Endothelial cell of umbilical vein (primary cell): ENCODE results near the gene C8G. TPM values are rescaled to one million over a fixed set of nuclear protein-coding genes. Genes with fewer than 3 reads are reported as not detected.
A peak's percentile ranks its signal among the peaks of the same experiment; 100 is the strongest.

Experiments used
- BruUV-seq: library from RNA; stranded (reverse); fragments of 400-500 nt; replicated peaks from 2 replicates; lab custom pipeline; 2021; lab: Mats Ljungman, UMichigan
- CTCF ChIA-PET: fragments of 300-600, 350-600 bp; sonication (Branson Sonifier 250); formaldehyde crosslinking; loops from one replicate; lab custom pipeline; 2021; ENCODE audit warnings: antibody characterized with exemption, inconsistent platforms; lab: Charles Lee
- POLR2A ChIA-PET: fragments of 300-600, 350-600 bp; sonication (Branson Sonifier 250); formaldehyde crosslinking; loops from one replicate; lab custom pipeline; 2021; ENCODE audit warnings: antibody characterized with exemption, inconsistent platforms; lab: Charles Lee
- DNase-seq: peaks from one replicate; pipeline ENCODE4 v3.0.0-alpha.2; 2011; ENCODE audit warnings: low read depth, low spot score
- FAIRE-seq: peaks from 2 replicates; lab custom pipeline; 2011; peaks lifted over from hg19 to GRCh38; lab: Jason Lieb, UNC
- H2AFZ ChIP-seq: 2 replicates; pipeline ENCODE4 v1.6.0; 2012; ENCODE audit warnings: low read depth, low read length, control low read depth, inconsistent platforms
- H3K27ac ChIP-seq: 2 replicates; pipeline ENCODE4 v1.5.1; 2011; ENCODE audit warnings: low read depth, mild to moderate bottlenecking, control low read depth, low read length, moderate library complexity; ENCODE audit not compliant: insufficient read depth
- H3K27me3 ChIP-seq, 2 experiments: 2 replicates each; pipeline versions ENCODE4 v1.6.0 to v1.6.1; 2011; ENCODE audit warnings: low read length in 2 of 2, mixed read lengths in 1 of 2; ENCODE audit not compliant: control insufficient read depth in 2 of 2, insufficient read depth in 2 of 2
- H3K36me3 ChIP-seq, 2 experiments: 2 replicates in 1 of 2; 3 replicates in 1 of 2; pipeline ENCODE4 v1.5.1; 2011; ENCODE audit warnings: low read length in 2 of 2, mild to moderate bottlenecking in 1 of 2, moderate library complexity in 1 of 2; ENCODE audit not compliant: control insufficient read depth in 2 of 2, insufficient read depth in 2 of 2; ENCODE audit errors: extremely low read depth in 1 of 2
- H3K4me1 ChIP-seq: 3 replicates; pipeline ENCODE4 v1.5.1; 2011; ENCODE audit warnings: mild to moderate bottlenecking, low read length; ENCODE audit not compliant: control insufficient read depth, insufficient read depth; ENCODE audit errors: extremely low read depth
- H3K4me2 ChIP-seq: 2 replicates; pipeline ENCODE4 v1.6.1; 2011; ENCODE audit warnings: low read length, control low read depth, mixed read lengths; ENCODE audit not compliant: insufficient read depth
- H3K4me3 ChIP-seq, 3 experiments: fragments of 200-600 bp in 1 of 3; sonication (generic), shearing (Covaris generic) in 1 of 3; replicated peaks in 1 of 3; 2 replicates each; pipeline ENCODE4 v1.5.1; 2011 to 2016; ENCODE audit warnings: control low read depth in 3 of 3, low read length in 3 of 3, mild to moderate bottlenecking in 2 of 3, inconsistent platforms in 1 of 3, low read depth in 1 of 3, moderate library complexity in 1 of 3; ENCODE audit not compliant: insufficient read depth in 1 of 3
- H3K79me2 ChIP-seq: 2 replicates; pipeline ENCODE4 v1.6.0; 2012; ENCODE audit warnings: low read length, inconsistent platforms; ENCODE audit not compliant: control insufficient read depth, insufficient read depth
- H3K9ac ChIP-seq: replicated peaks from 2 replicates; pipeline ENCODE3; 2011; ENCODE audit warnings: low read length, control low read depth; ENCODE audit not compliant: insufficient read depth; ENCODE audit errors: extremely low read depth
- H3K9me1 ChIP-seq: replicated peaks from 3 replicates; pipeline ENCODE4 v1.6.0; 2011; ENCODE audit warnings: mild to moderate bottlenecking, low read length; ENCODE audit not compliant: control insufficient read depth, insufficient read depth; ENCODE audit errors: extremely low read depth
- H3K9me3 ChIP-seq: replicated peaks from 2 replicates; pipeline ENCODE4 v1.5.1; 2012; ENCODE audit warnings: low read length, inconsistent platforms; ENCODE audit not compliant: control insufficient read depth, insufficient read depth
- H4K20me1 ChIP-seq: replicated peaks from 2 replicates; pipeline ENCODE3; 2011; ENCODE audit warnings: mild to moderate bottlenecking, low read length; ENCODE audit not compliant: control insufficient read depth, insufficient read depth; ENCODE audit errors: extremely low read depth
- CTCF ChIP-seq, 2 donors: IDR thresholded peaks; 1 replicate in 1 of 2; 2 replicates in 1 of 2; pipeline ENCODE4 v1.5.1; 2011; ENCODE audit warnings: low read length in 2 of 2, mild to moderate bottlenecking in 2 of 2, moderate library complexity in 2 of 2, control low read depth in 1 of 2, inconsistent platforms in 1 of 2, low read depth in 1 of 2; ENCODE audit not compliant: insufficient read depth in 1 of 2; ENCODE audit errors: extremely low read depth in 1 of 2
- EZH2 ChIP-seq: IDR thresholded peaks from 2 replicates; pipeline ENCODE4 v1.6.1; 2012; ENCODE audit warnings: borderline replicate concordance, low read depth, mild to moderate bottlenecking, moderate library complexity, low read length, inconsistent platforms; ENCODE audit not compliant: severe bottlenecking
- FOS ChIP-seq: IDR thresholded peaks from 2 replicates; pipeline ENCODE4 v1.6.1; 2011; ENCODE audit warnings: mild to moderate bottlenecking, low read length, moderate library complexity, borderline replicate concordance; ENCODE audit not compliant: insufficient read depth
- GATA2 ChIP-seq: IDR thresholded peaks from 2 replicates; pipeline ENCODE4 v1.7.0; 2011; ENCODE audit warnings: low read depth, mild to moderate bottlenecking, moderate library complexity, mixed read lengths, low read length; ENCODE audit not compliant: insufficient read length, insufficient read depth
- JUN ChIP-seq: IDR thresholded peaks from 2 replicates; pipeline ENCODE4 v1.6.1; 2011; ENCODE audit warnings: borderline replicate concordance, low read depth; ENCODE audit not compliant: insufficient read length, insufficient read depth
- MAX ChIP-seq: IDR thresholded peaks from 2 replicates; pipeline ENCODE4 v1.6.1; 2011; ENCODE audit not compliant: insufficient read depth, insufficient read length
- MYC ChIP-seq: IDR thresholded peaks from one replicate; pipeline ENCODE4 v1.6.1; 2011; ENCODE audit warnings: mild to moderate bottlenecking, low read depth, low read length
- POLR2A ChIP-seq: IDR thresholded peaks from 2 replicates; pipeline ENCODE4 v1.6.1; 2012; ENCODE audit warnings: low read depth, mild to moderate bottlenecking, control low read depth, low read length
- POLR2AphosphoS5 ChIP-seq: IDR thresholded peaks from 2 replicates; pipeline ENCODE4 v1.6.1; 2012; ENCODE audit warnings: low read depth, mild to moderate bottlenecking, control low read depth, low read length, moderate library complexity; ENCODE audit not compliant: insufficient read depth
- dilution Hi-C: fragments of 300-500 bp; cut with MboI; formaldehyde crosslinking; loops from one replicate; pipeline ENCODE4 v1.15.0; 2019; ENCODE audit warnings: low sequenced_read_pairs; ENCODE audit not compliant: extremely low pct_ligation_motif_present
- intact Hi-C: fragments of 100-400 bp; cut with micrococcal nuclease; formaldehyde crosslinking; loops from one replicate; pipeline ENCODE4 v1.10.0; 2022
- polyA plus RNA-seq, 4 experiments: library from polyadenylated mRNA; depleted of rRNA in 3 of 4; stranded (reverse) in 3 of 4; unstranded in 1 of 4; fragments of >200 nt; gene quantifications; 2 replicates each; pipeline versions ENCODE4 v1.2.1 to v1.2.3, GENCODE V29; 2011 to 2012; ENCODE audit warnings: missing spikeins in 1 of 4
- total RNA-seq: library from RNA; stranded (reverse); gene quantifications from 2 replicates; pipeline ENCODE4 v1.2.3, GENCODE V29; 2021

Gene C8G
- total and polyA plus RNA-seq, 2 donors (not counting 3 experiments of a cell fraction or from before 2014, with no cell fraction given) = 0.47 to 1.9 TPM

- H3K27ac ChIP-seq = peak overlapping the region; percentile 64
Observed at GRCh38 chr9:136943291-136944211, 1.5 kb upstream of the C8G start.

More at GRCh38 chr9:136943291-136944211, 1.5 kb upstream of the C8G start:
- H3K4me2 ChIP-seq = peak overlapping the region; percentile 32
- H4K20me1 ChIP-seq = no peaks in the 10 kb centered on the region
- H3K4me1 ChIP-seq = no peaks in the 10 kb centered on the region
- dilution Hi-C loops (loop anchor here (25.0 kb wide), 1 partner anchor 131 kb away; the partner anchor contains the start of gene RABL6), intact Hi-C loops (loop anchor here (1.0 to 5.0 kb wide), 4 partner anchors 56 to 156 kb away; partner anchors contain the start of genes PHPT1, RABL6 and TRAF2)
- ChIA-PET POLR2A (no interaction called here), CTCF (interaction anchor here (0.9 to 1.5 kb wide), 7 partner anchors 65 to 136 kb away, joined by 3 to 7 read pairs (median 3); partner anchors contain the start of gene AJM1)
- no peaks in the 10 kb centered on the region for H3K9me1 ChIP-seq
- DNase-seq (no peak), FAIRE-seq (no peak)
- H3K79me2 ChIP-seq = peaks cover 26% of the 10 kb centered on the region
- peak overlapping the region; percentile 36 to 95 (median 60) for H3K4me3 ChIP-seq
- peaks cover 2 to 30% of the 10 kb centered on the region in 2 experiments for H3K36me3 ChIP-seq
- H3K9me3 ChIP-seq = no peaks in the 10 kb centered on the region
- no peak overlapping the region for H2AFZ ChIP-seq
- H3K27me3 ChIP-seq = no peaks in the 10 kb centered on the region
- no TSS peak for BruUV-seq
- peak overlapping the region; percentile 70 for H3K9ac ChIP-seq
- no peak for TF ChIP-seq CTCF (IDR thresholded peaks at IDR 0.05; ENCODE audit: extremely low read depth in 1 of 2, insufficient read depth in 1 of 2, low read depth in 1 of 2, low read length in 2 of 2)
- no peak for TF ChIP-seq POLR2A
- no peak for TF ChIP-seq MYC
- no peak for TF ChIP-seq MAX
- no peak for TF ChIP-seq POLR2AphosphoS5
- TF ChIP-seq EZH2 = no peak
- TF ChIP-seq FOS = no peak
- TF ChIP-seq GATA2 = no peak
- no peak for TF ChIP-seq JUN
